OCI-LY3 (cell line): Measurements from ENCODE around the gene NTPCR.

Source experiments
- CTCF ChIP-seq: fragments of 200-600, 300-600 bp; sonication (generic); IDR thresholded peaks from 2 replicates; pipeline ENCODE4 v1.5.1; 2014; ENCODE audit warnings: antibody characterized with exemption, low read length, low read depth
- EZH2phosphoT487 ChIP-seq: fragments of 200-600 bp; shearing (Covaris generic); IDR thresholded peaks from 2 replicates; pipeline ENCODE4 v1.6.1; 2018; ENCODE audit warnings: antibody characterized with exemption, mixed run types, low read depth

- TF ChIP-seq CTCF (no peak), EZH2phosphoT487 (no peak)
These were observed 46.3 kb upstream of the NTPCR start for GRCh38 chr1:232904131-232904530.
